ENCODE measurements around the gene ZNF273. TPM values are rescaled to one million over a fixed set of nuclear protein-coding genes. Genes with fewer than 3 reads are reported as not detected.
"Not testable (repeated sequence)": the region's sequence is repeated elsewhere in the genome, so short reads cannot be mapped to it uniquely, and the experiment has no call there.

The ZNF273 gene
- total RNA-seq, 3 donors from 2014 or later = 6.9 to 21.7 (median 18.0) TPM

DNA sequence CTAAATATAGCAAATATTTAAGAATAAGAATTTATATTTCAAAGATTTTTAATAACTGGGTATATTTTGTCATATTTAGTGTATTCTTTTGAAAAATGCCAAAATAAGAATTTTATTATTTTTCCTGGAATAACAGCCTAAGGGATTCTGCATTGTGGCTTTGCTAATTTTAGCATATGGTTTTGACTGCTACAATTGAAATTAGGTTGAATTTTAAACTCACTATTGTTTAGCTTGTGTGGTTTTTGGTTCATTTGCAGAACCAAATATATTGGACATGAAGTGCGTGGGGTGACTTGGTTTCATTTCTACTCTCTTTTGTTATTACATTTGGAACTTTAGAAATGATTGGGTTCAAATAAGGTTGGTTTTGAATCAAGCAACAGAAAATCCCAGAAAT, 35.5 kb downstream of the ZNF273 start:
- intact Hi-C loops (cut with DNase I; ENCODE audit: low total_unique reads) = loop anchor here (5.0 to 10.0 kb wide), 2 partner anchors 124 to 1994 kb away; no protein-coding TSS in a partner anchor
- H3K36me3 ChIP-seq = no peaks in the 10 kb centered on the region
- no peaks in the 10 kb centered on the region for H3K4me1 ChIP-seq
- H3K27ac ChIP-seq = no peak overlapping the region
- peaks cover 0 to 6% of the 10 kb centered on the region in 2 donors for H3K9me3 ChIP-seq
- TF ChIP-seq, protein P1, sequence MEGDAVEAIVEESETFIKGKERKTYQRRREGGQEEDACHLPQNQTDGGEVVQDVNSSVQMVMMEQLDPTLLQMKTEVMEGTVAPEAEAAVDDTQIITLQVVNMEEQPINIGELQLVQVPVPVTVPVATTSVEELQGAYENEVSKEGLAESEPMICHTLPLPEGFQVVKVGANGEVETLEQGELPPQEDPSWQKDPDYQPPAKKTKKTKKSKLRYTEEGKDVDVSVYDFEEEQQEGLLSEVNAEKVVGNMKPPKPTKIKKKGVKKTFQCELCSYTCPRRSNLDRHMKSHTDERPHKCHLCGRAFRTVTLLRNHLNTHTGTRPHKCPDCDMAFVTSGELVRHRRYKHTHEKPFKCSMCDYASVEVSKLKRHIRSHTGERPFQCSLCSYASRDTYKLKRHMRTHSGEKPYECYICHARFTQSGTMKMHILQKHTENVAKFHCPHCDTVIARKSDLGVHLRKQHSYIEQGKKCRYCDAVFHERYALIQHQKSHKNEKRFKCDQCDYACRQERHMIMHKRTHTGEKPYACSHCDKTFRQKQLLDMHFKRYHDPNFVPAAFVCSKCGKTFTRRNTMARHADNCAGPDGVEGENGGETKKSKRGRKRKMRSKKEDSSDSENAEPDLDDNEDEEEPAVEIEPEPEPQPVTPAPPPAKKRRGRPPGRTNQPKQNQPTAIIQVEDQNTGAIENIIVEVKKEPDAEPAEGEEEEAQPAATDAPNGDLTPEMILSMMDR (IDR thresholded peaks at IDR 0.05) = no peak
- TF ChIP-seq POLR2AphosphoS5 (IDR thresholded peaks at IDR 0.05) (no peak), POLR2A (IDR thresholded peaks at IDR 0.05) (no peak)
- no peak overlapping the region for H3K4me3 ChIP-seq
- no peak for DNase-seq (ENCODE audit: low spot score in 2 of 2)
- no peaks in the 10 kb centered on the region for H3K27me3 ChIP-seq

DNA sequence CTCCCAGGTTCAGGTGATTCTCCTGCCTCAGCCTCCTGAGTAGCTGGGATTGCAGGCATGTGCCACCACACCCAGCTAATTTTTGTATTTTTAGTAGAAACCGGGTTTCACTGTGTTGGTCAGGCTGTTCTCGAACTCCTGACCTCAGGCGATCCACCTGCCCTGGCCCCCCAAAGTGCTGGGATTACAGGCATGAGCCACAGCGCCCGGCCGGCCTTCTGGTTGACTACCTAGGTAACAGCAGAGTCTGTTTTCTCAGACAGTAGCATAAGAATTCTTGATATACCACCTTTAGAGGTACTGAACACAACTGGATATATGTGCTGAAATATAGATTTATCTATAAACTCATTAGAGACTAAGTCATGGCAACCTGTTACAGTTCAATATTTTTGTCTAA, 36.9 kb downstream of the ZNF273 start:
- H3K27me3 ChIP-seq; H3K4me3 ChIP-seq; H3K36me3 ChIP-seq; intact Hi-C loops (cut with DNase I; ENCODE audit: low total_unique reads); H3K27ac ChIP-seq; H3K4me1 ChIP-seq; DNase-seq (ENCODE audit: low spot score in 2 of 2); H3K9me3 ChIP-seq: not testable (repeated sequence)

DNA sequence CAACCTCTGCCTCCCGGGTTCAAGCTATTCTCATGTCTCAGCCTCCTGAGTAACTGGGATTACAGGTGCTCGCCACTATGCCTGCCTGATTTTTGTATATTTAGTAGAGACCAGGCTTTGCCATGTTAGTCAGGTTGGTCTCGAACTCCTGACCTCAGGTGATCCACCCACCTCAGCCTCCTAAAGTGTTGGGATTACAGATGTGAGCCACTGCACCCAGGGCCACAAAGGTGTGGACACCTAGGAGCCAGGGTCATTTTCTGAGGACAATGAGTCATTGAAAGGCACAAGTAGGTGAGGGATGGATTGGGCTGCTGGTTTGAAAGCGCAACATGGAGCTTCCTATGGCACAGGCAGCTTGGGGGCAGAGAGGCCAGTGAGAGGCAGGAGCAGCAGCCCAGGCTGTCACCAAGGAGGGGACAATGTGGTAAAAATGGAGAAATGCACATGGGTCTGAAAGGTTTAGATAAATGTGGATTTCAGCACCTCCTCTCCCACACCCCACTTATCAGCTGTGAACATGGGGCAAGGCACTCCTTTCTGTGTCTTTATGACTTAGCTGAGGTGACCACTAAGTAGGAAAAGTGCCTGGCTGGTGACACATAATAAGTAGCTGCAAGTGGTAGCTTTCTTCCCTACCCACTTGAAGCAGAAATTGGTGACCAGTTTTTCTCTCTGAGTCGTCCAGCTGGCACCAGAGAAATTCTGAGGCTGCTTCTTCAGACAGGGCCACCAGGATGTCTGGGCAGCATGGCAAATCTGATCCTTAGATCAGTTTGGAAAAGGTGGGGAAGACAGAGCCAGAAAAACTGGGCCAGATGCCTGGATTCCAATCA, 41.8 kb downstream of the ZNF273 start:
- H3K4me1 ChIP-seq = not testable (repeated sequence)

DNA sequence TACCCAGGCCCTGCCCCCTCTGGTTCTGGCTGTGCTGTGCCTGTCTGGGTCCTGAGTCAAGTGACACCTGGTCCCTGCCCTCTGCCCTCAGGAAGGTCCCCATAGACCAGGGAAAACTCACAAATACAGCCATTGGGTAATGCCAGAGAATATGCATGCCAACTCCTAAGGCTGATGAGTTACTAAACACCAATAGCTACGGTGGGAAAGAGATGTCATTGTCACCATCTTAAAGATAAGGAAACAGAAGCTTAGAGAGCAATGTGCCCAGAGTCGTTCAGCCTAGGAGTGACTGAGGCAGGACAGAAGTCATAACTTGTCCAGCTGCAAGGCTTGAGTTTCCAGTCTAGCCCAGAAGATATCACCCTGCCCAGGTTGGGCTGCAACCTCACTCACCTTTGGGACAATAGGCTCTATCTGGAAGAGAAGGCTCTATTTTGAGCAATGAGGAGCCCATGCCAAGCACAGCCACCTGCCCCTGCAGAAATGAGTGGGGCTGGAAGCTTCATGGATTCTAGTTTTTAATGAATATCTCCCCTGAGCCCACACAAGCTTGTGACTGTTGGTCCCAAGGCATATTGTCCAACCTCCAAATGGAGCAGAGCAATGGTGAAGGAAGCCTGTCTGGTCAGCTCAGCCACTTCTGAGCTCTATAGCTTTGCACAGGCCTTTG, 42.6 kb downstream of the ZNF273 start:
- Histone ChIP-seq H3K4me1 (peaks cover 0 to 5% of the 10 kb centered on the region in 2 donors), H3K4me3 (no peak overlapping the region), H3K9me3 (no peaks in the 10 kb centered on the region), H3K36me3 (no peaks in the 10 kb centered on the region), H3K27me3 (no peaks in the 10 kb centered on the region), H3K27ac (no peak overlapping the region)
- DNase-seq (ENCODE audit: low spot score in 2 of 2) = no peak
- TF ChIP-seq POLR2AphosphoS5 (IDR thresholded peaks at IDR 0.05) (no peak), POLR2A (IDR thresholded peaks at IDR 0.05) (no peak)
- TF ChIP-seq, protein P1 (IDR thresholded peaks at IDR 0.05) = no peak
- intact Hi-C loops (cut with DNase I; ENCODE audit: low total_unique reads) = no loop called here

More for the DNA sequence above, 41.8 kb downstream of the ZNF273 start:
- H3K9me3 ChIP-seq; H3K36me3 ChIP-seq; H3K27me3 ChIP-seq; H3K4me3 ChIP-seq; H3K27ac ChIP-seq; DNase-seq (ENCODE audit: low spot score in 2 of 2); intact Hi-C loops (cut with DNase I; ENCODE audit: low total_unique reads): not testable (repeated sequence)

DNA sequence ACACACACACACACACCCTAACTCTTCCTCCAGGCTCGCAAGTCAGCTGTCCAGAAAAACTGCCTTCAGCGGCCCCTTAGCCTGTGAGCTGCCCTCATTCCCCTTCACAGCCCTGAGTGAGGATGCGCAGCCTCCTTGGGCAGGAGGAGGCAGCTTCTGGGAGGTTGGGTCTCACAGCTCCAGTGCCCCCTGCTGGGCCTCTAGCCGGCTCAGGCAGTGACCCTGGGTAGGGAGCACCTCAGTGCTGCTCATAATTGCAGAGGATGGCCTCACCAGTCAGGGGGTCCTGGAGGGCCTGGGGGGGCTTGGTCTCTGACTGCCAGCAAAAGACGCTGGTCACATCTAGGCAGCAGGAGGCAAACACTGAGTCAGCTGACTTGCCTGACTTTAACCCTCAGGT, 43.7 kb downstream of the ZNF273 start:
- H3K4me1 ChIP-seq = peaks cover 0 to 5% of the 10 kb centered on the region in 2 donors
- no peak for TF ChIP-seq POLR2A (IDR thresholded peaks at IDR 0.05)
- TF ChIP-seq, protein P1 (IDR thresholded peaks at IDR 0.05) = no peak
- TF ChIP-seq POLR2AphosphoS5 (IDR thresholded peaks at IDR 0.05) = no peak
- no peak overlapping the region for H3K27ac ChIP-seq
- intact Hi-C loops (cut with DNase I; ENCODE audit: low total_unique reads) = no loop called here
- DNase-seq (ENCODE audit: low spot score in 2 of 2) = no peak
- H3K27me3 ChIP-seq = no peaks in the 10 kb centered on the region
- peak overlapping the region; percentile 29 to 78 (median 58) for H3K4me3 ChIP-seq
- H3K9me3 ChIP-seq = no peaks in the 10 kb centered on the region
- no peaks in the 10 kb centered on the region for H3K36me3 ChIP-seq

All from breast epithelium (tissue), 4 donors.